H9 (cell line): ENCODE results near the gene HORMAD2. TPM values are rescaled to one million over a fixed set of nuclear protein-coding genes. Genes with fewer than 3 reads are reported as not detected.

ENCODE experiments used
- DNase-seq: peaks from one replicate; pipeline ENCODE4 v3.0.0-alpha.2; 2017
- H2AFZ ChIP-seq: one replicate; pipeline ENCODE4 v1.6.1; 2013; ENCODE audit warnings: mild to moderate bottlenecking, low read length, control low read depth, moderate library complexity
- H2AK5ac ChIP-seq: 2 replicates; pipeline ENCODE4 v1.6.1; 2013; ENCODE audit warnings: low read length, control low read depth, mixed read lengths; ENCODE audit not compliant: insufficient read length
- H2BK120ac ChIP-seq: one replicate; pipeline ENCODE4 v1.6.1; 2013; ENCODE audit warnings: low read depth, mild to moderate bottlenecking, low read length, control low read depth, inconsistent platforms; ENCODE audit not compliant: poor library complexity, severe bottlenecking
- H2BK12ac ChIP-seq: 2 replicates; pipeline ENCODE4 v1.6.1; 2013; ENCODE audit warnings: low read length, control low read depth, mixed read lengths, low read depth; ENCODE audit not compliant: insufficient read length
- H2BK15ac ChIP-seq: 2 replicates; pipeline ENCODE4 v1.6.1; 2013; ENCODE audit warnings: low read depth, low read length, control low read depth
- H2BK20ac ChIP-seq: one replicate; pipeline ENCODE4 v1.6.1; 2013; ENCODE audit warnings: low read depth, mild to moderate bottlenecking, low read length, control low read depth, inconsistent platforms; ENCODE audit not compliant: poor library complexity, severe bottlenecking
- H2BK5ac ChIP-seq: 2 replicates; pipeline ENCODE4 v1.6.1; 2013; ENCODE audit warnings: low read length, control low read depth, mixed read lengths; ENCODE audit not compliant: insufficient read length
- H3K14ac ChIP-seq: 2 replicates; pipeline ENCODE4 v1.6.1; 2013; ENCODE audit warnings: low read length, control low read depth; ENCODE audit not compliant: insufficient read depth
- H3K18ac ChIP-seq: 2 replicates; pipeline ENCODE4 v1.6.1; 2013; ENCODE audit warnings: low read depth, mild to moderate bottlenecking, mixed read lengths, low read length, control low read depth; ENCODE audit not compliant: insufficient read length
- H3K23ac ChIP-seq: 2 replicates; pipeline ENCODE4 v1.6.1; 2013; ENCODE audit warnings: low read length, control low read depth, mixed read lengths, low read depth; ENCODE audit not compliant: insufficient read length
- H3K23me2 ChIP-seq: 2 replicates; pipeline ENCODE4 v1.6.1; 2013; ENCODE audit warnings: low read depth, mild to moderate bottlenecking, mixed read lengths, low read length, control low read depth; ENCODE audit not compliant: insufficient read length, poor library complexity, severe bottlenecking
- H3K27ac ChIP-seq: 2 replicates; pipeline ENCODE4 v1.5.1; 2013; ENCODE audit warnings: low read length, control low read depth, mixed read lengths, low read depth; ENCODE audit not compliant: insufficient read length
- H3K27me3 ChIP-seq: 2 replicates; pipeline ENCODE4 v1.6.1; 2013; ENCODE audit warnings: low read length, control low read depth, inconsistent platforms; ENCODE audit not compliant: insufficient read depth
- H3K4ac ChIP-seq: 2 replicates; pipeline ENCODE4 v1.6.1; 2013; ENCODE audit warnings: low read depth, mild to moderate bottlenecking, control low read depth, inconsistent platforms, low read length, moderate library complexity
- H3K4me1 ChIP-seq: 2 replicates; pipeline ENCODE4 v1.6.1; 2013; ENCODE audit warnings: low read length, control low read depth, inconsistent platforms; ENCODE audit not compliant: insufficient read depth
- H3K4me2 ChIP-seq: 2 replicates; pipeline ENCODE4 v1.6.1; 2013; ENCODE audit warnings: low read length, control low read depth, mixed read lengths; ENCODE audit not compliant: insufficient read length, insufficient read depth
- H3K56ac ChIP-seq: 2 replicates; pipeline ENCODE4 v1.6.1; 2013; ENCODE audit warnings: low read depth, mild to moderate bottlenecking, mixed read lengths, low read length, control low read depth; ENCODE audit not compliant: insufficient read length
- H3K79me1 ChIP-seq: 2 replicates; pipeline ENCODE4 v1.6.1; 2013; ENCODE audit warnings: low read depth, mild to moderate bottlenecking, moderate library complexity, low read length, control low read depth, inconsistent platforms; ENCODE audit not compliant: insufficient read depth, poor library complexity, severe bottlenecking
- H3K79me2 ChIP-seq: 2 replicates; pipeline ENCODE4 v1.6.1; 2013; ENCODE audit warnings: low read length, control low read depth, inconsistent platforms; ENCODE audit not compliant: insufficient read depth
- H3K9ac ChIP-seq: 2 replicates; pipeline ENCODE4 v1.6.1; 2013; ENCODE audit warnings: low read length, control low read depth, mixed read lengths; ENCODE audit not compliant: insufficient read length; ENCODE audit errors: extremely low read depth
- H3K9me3 ChIP-seq: one replicate; pipeline ENCODE4 v1.6.1; 2013; ENCODE audit warnings: low read depth, low read length, inconsistent platforms; ENCODE audit not compliant: control insufficient read depth
- H3T11ph ChIP-seq: one replicate; pipeline ENCODE4 v1.6.1; 2013; ENCODE audit warnings: mild to moderate bottlenecking, low read length, control low read depth, inconsistent platforms
- H4K20me1 ChIP-seq: one replicate; pipeline ENCODE4 v1.6.1; 2013; ENCODE audit not compliant: control insufficient read depth, insufficient read length, insufficient read depth
- H4K5ac ChIP-seq: 2 replicates; pipeline ENCODE4 v1.6.1; 2013; ENCODE audit warnings: low read depth, mild to moderate bottlenecking, mixed read lengths, low read length, control low read depth; ENCODE audit not compliant: insufficient read length
- H4K8ac ChIP-seq: replicated peaks from 2 replicates; pipeline ENCODE4 v1.6.1; 2013; ENCODE audit warnings: low read length, control low read depth, mixed read lengths, low read depth; ENCODE audit not compliant: insufficient read length
- H4K91ac ChIP-seq: 2 replicates; pipeline ENCODE4 v1.6.1; 2013; ENCODE audit warnings: low read depth, mild to moderate bottlenecking, moderate library complexity, mixed read lengths, low read length, control low read depth; ENCODE audit not compliant: insufficient read length
- H3K27ac Mint-ChIP-seq, 3 experiments: 2 replicates in 2 of 3; 3 replicates in 1 of 3; pipeline ENCODE4 v1.8.0; 2020 to 2021; ENCODE audit warnings: mixed read lengths in 3 of 3, mild to moderate bottlenecking in 1 of 3, moderate library complexity in 1 of 3
- H3K27me3 Mint-ChIP-seq: 2 replicates; pipeline ENCODE4 v1.8.0; 2021; ENCODE audit warnings: low read depth, mild to moderate bottlenecking, moderate library complexity, mixed read lengths
- H3K36me3 Mint-ChIP-seq, 3 experiments: 2 replicates in 2 of 3; 3 replicates in 1 of 3; pipeline ENCODE4 v1.8.0; 2020 to 2021; ENCODE audit warnings: low read depth in 3 of 3, mixed read lengths in 3 of 3; ENCODE audit not compliant: insufficient read depth in 1 of 3
- H3K4me1 Mint-ChIP-seq, 2 experiments: 2 replicates each; pipeline ENCODE4 v1.8.0; 2020; ENCODE audit warnings: mixed read lengths in 2 of 2
- H3K4me3 Mint-ChIP-seq, 2 experiments: 2 replicates in 1 of 2; 3 replicates in 1 of 2; pipeline ENCODE4 v1.8.0; 2020 to 2021; ENCODE audit warnings: mild to moderate bottlenecking in 2 of 2, mixed read lengths in 2 of 2, moderate library complexity in 1 of 2
- H3K9me3 Mint-ChIP-seq, 2 experiments: 2 replicates in 1 of 2; 3 replicates in 1 of 2; pipeline ENCODE4 v1.8.0; 2020; ENCODE audit warnings: mild to moderate bottlenecking in 2 of 2, mixed read lengths in 2 of 2, moderate library complexity in 1 of 2
- CTCF ChIP-seq: fragments of 200-600 bp; sonication (generic); conservative IDR thresholded peaks from 3 replicates; pipeline ENCODE4 v1.8.0; 2021; ENCODE audit warnings: antibody characterized with exemption, mild to moderate bottlenecking
- total RNA-seq: library from RNA; stranded (reverse); gene quantifications from 2 replicates; pipeline ENCODE4 v1.2.1, GENCODE V29; 2021

The HORMAD2 gene
- total RNA-seq, 1 experiment from 2014 or later: not detected

DNA sequence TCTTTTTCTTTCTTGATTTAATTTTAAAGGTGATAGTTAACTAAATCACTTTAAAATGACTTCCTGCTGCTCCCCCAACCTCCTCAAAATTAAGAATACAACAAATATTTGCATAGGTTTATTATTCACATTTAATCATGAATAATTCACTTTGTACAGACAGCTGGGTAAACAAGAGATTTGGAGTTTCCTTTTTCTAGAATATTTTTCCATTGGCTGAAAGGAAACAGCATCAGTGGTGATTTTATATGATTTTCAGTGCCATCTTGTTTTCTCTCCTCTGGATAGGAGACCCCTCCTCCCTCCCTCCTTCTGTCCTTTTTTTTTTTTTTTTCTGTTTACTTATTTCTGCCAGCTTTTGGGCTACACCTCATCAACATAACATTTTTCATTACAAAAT lies 105.8 kb downstream of the HORMAD2 start:
- no peak overlapping the region for H3K4ac ChIP-seq
- Mint-ChIP-seq H3K4me1 (peaks cover 12 to 21% of the 10 kb centered on the region in 2 experiments), H3K27ac (no peak overlapping the region), H3K9me3 (no peaks in the 10 kb centered on the region), H3K36me3 (no peaks in the 10 kb centered on the region), H3K27me3 (peaks cover 3% of the 10 kb centered on the region), H3K4me3 (no peak overlapping the region)
- H3K79me1 ChIP-seq: no peaks in the 10 kb centered on the region
- no peak overlapping the region for H3K18ac ChIP-seq
- H2BK120ac ChIP-seq: no peak overlapping the region
- no peak overlapping the region for H2BK12ac ChIP-seq
- no peak overlapping the region for H2AK5ac ChIP-seq
- H2BK15ac ChIP-seq: no peak overlapping the region
- H4K8ac ChIP-seq: no peak overlapping the region
- no peak overlapping the region for H3K4me2 ChIP-seq
- DNase-seq: no peak
- no peak for TF ChIP-seq CTCF
- no peaks in the 10 kb centered on the region for H3K23me2 ChIP-seq
- peaks cover 2% of the 10 kb centered on the region; the same call in 1 of the 2 replicates for H3K4me1 ChIP-seq
- H4K91ac ChIP-seq: no peak overlapping the region
- no peak overlapping the region for H3K56ac ChIP-seq
- no peak overlapping the region for H3T11ph ChIP-seq
- no peak overlapping the region for H2BK20ac ChIP-seq
- no peaks in the 10 kb centered on the region for H4K20me1 ChIP-seq
- H4K5ac ChIP-seq: no peak overlapping the region
- no peaks in the 10 kb centered on the region for H3K9me3 ChIP-seq
- H3K27ac ChIP-seq: no peak overlapping the region
- H2BK5ac ChIP-seq: no peak overlapping the region
- no peak overlapping the region for H3K14ac ChIP-seq
- no peaks in the 10 kb centered on the region for H3K79me2 ChIP-seq
- H3K27me3 ChIP-seq: no peaks in the 10 kb centered on the region
- H3K9ac ChIP-seq: no peak overlapping the region
- no peak overlapping the region for H3K23ac ChIP-seq
- H2AFZ ChIP-seq: no peak overlapping the region
